GM10266 (cell line): ENCODE results near the gene SLK.
A peak's percentile ranks its signal among the peaks of the same experiment; 100 is the strongest.

Experiments used
- DNase-seq: peaks from one replicate; pipeline ENCODE4 v3.0.0; 2012; ENCODE audit errors: extremely low spot score
- TF ChIP-seq, protein P1 (sequence below): IDR thresholded peaks from 2 replicates; pipeline ENCODE4 v1.5.1; 2012; ENCODE audit warnings: mild to moderate bottlenecking, low read depth; ENCODE audit not compliant: control insufficient read depth, insufficient read depth; ENCODE audit errors: missing control alignments

The SLK gene

DNA sequence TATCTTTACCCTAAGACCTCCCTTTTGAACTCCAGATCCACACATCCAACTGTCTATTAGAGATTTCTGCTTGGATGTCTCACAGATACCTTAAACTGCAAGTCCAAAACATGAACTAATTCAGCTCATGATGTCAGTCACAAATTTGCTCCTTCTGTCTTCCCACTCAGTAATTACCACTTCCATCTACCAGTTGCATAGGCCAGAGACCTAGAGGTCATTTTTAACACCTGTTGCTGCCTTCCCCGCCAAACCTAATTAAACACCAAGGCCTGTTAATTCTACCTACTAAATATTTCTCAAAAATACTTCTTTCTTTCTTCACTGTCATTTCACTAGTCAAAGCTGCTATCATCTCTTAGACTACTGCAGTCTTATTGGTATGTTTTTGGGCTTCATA is 8.2 kb downstream of the SLK start:
- TF ChIP-seq, protein P1, sequence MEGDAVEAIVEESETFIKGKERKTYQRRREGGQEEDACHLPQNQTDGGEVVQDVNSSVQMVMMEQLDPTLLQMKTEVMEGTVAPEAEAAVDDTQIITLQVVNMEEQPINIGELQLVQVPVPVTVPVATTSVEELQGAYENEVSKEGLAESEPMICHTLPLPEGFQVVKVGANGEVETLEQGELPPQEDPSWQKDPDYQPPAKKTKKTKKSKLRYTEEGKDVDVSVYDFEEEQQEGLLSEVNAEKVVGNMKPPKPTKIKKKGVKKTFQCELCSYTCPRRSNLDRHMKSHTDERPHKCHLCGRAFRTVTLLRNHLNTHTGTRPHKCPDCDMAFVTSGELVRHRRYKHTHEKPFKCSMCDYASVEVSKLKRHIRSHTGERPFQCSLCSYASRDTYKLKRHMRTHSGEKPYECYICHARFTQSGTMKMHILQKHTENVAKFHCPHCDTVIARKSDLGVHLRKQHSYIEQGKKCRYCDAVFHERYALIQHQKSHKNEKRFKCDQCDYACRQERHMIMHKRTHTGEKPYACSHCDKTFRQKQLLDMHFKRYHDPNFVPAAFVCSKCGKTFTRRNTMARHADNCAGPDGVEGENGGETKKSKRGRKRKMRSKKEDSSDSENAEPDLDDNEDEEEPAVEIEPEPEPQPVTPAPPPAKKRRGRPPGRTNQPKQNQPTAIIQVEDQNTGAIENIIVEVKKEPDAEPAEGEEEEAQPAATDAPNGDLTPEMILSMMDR = no peak
- no peak for DNase-seq

GRCh38 chr10:103977204-103977603 is 10.3 kb downstream of the SLK start:
- TF ChIP-seq, protein P1 = no peak

DNA sequence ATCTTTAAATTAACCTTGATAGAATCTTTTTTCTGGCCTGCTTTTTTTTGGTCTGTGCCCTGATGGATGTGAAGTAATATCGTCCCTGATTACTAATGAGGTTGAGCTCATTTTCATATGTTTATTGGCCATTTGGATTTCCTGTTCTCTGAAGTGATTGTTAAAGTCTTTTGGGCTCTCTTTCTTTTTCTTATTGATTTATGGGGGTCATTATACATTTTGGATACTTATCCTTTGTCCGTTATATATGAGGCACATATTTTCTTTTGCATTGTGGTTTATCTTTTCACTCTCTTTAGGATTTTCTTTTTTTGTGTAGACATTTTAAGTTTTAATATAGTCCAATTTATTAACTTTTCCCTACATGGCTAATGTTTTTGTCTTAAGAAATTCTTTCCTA is 12.6 kb downstream of the SLK start:
- TF ChIP-seq, protein P1 = no peak
- DNase-seq = no peak

More at GRCh38 chr10:103977204-103977603, 10.3 kb downstream of the SLK start:
- DNase-seq = no peak

DNA sequence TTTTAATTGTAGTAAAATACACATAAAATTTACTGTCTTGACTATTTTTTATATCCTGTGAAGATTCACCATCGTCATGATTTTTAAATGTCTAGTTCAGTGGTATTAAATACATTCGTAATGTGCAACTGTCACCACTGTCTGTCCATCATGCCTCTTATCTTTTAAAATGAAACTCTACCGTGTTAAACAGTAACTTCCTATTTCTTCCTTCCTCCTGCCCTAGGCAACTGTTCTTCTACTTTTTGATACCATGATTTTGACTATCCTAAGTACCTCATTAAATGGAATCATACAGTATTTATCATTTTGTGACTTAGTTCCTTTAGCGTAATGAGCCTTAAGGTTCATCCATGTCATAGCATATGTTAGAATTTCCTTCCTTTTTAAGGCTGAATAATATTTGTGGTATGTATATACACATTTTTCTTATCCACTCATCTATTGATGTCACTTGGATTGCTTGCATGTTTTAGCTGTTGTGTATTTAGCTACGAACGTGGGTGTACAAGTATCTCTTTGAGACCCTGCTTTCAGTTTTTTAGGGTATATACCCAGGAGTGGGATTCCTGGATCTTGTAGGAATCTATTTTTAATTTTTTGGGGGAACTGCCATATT is 13.5 kb downstream of the SLK start:
- TF ChIP-seq, protein P1 = no peak
- no peak for DNase-seq

- TF ChIP-seq, protein P1 = peak; percentile 59
- DNase-seq = no peak
Measured at GRCh38 chr10:103982639-103983038, 15.7 kb downstream of the SLK start.

DNA sequence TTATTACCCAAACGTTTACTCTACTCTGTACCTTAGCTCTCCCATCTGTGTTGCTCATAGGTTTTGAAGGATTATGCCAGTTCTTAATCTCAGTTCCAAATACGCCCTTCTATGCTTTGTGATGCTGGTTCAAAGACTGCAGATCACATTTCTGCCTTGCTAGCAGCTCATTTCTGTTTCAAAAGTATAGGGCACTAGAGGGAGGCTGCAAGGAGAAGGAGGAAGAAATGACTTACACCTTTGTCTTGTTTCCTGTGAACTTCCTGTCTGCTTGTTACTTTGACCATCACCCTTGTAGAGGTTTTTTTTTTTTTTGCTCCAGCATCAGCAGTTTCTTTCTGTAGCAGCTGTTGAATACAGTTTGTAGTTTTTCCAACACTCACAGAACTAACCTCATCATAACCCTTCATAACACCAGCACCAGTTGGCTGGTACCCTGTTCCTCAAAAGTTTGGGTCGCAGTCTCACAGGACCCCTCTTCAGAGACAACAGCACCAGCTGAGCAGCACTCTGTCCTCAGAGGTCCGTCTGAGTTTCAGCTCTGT is 16.5 kb downstream of the SLK start:
- peak; percentile 39 for DNase-seq
- TF ChIP-seq, protein P1 = no peak

DNA sequence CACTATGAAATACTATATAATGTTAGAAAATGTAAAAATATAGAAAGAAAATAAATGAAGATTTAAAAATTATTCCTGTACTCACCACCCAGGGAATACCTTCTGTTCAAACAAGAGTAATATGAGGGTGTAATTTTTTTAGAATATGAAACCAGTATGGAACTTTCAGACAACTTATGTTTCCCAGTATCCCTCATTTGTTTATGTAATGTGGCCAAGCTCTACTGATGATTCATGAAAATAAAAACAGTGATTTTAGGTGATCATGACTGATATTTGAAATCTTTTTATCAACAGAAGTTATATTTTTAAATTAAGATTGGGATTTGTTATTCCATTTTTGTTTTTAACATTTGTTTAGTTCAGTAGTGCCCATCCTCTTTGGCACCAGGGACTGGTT is 18.8 kb downstream of the SLK start:
- TF ChIP-seq, protein P1 = no peak

More for the DNA sequence above, 18.8 kb downstream of the SLK start:
- no peak for DNase-seq
